ENCODE measurements around the gene DBNDD1. TPM values are rescaled to one million over a fixed set of nuclear protein-coding genes. Genes with fewer than 3 reads are reported as not detected.

Gene DBNDD1
- total RNA-seq, 1 experiment from 2014 or later = 7.7 TPM

DNA sequence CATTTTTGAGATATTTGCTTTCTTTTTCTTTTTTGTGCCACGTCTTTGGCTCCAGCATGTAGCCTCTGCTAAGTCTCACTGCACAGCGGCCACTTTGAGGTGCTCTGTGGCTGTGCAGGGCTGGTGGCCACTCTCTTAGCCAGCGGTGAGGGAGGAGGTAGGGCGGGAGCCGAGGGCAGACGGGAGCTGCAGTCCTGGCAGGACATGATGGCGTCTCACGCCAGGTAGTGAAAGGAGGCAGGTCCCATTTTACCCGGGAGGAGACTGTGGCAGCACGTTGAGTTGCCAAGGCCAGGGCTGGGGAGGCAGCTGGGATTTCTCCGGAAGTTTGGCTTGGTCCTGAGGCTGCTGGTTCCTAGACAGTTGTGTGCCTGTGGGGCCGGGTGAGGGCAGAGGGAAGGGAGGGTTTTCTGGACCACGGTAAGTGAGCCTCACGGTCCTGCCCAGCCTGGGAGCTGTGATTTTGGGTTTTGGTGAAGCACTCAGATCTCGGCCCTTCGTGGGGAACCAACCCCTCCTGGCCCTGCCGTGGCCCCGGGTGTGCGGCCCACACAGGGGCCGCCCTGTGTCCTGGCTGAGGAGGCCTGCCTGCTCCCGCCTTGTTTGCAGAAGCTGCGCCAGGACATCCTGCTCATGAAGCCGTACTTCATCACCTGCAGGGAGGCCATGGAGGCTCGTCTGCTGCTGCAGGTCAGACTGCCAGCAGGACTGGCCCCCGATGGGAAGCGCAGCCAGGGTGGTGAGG lies 56.3 kb downstream of the DBNDD1 start:
- DNase-seq (ENCODE audit: low read depth) = no peak

- DNase-seq (ENCODE audit: low read depth) = no peak
Measured at GRCh38 chr16:89961920-89962319, 57.3 kb downstream of the DBNDD1 start.

GRCh38 chr16:89960966-89961365 lies 58.3 kb downstream of the DBNDD1 start:
- no peak for DNase-seq (ENCODE audit: low read depth)

- DNase-seq (ENCODE audit: low read depth) = no peak
Measured at GRCh38 chr16:89958596-89958995, 60.7 kb downstream of the DBNDD1 start.

- peak; percentile 18 for DNase-seq (ENCODE audit: low read depth)
Measured at GRCh38 chr16:89958068-89958467, 61.2 kb downstream of the DBNDD1 start.

DNA sequence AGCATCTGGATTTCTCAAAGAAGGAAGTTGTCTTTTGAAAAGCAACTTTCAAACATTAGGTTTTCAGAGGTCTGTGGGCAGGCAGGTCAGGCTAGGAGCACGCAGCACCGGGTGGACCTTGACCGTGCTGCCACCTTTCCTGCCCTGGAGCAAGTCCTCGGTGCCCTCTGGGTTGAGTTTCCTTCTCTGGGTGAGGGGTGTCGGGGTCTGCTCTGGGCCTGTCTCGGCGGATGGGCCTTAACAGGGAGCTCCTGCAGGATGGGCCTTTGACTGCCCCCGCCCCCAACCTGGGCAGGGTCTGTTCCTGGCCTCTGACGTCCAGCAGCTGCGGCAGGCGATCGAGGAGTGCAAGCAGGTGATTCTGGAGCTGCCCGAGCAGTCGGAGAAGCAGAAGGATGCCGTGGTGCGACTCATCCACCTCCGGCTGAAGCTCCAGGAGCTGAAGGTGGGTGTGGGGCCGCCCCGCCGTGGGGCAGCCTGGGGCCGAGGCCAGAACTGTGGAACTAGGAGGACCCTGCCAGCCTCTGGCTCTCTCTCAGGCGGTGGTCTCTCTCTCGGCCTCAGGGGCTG lies 62.0 kb downstream of the DBNDD1 start:
- DNase-seq (ENCODE audit: low read depth) = no peak

DNA sequence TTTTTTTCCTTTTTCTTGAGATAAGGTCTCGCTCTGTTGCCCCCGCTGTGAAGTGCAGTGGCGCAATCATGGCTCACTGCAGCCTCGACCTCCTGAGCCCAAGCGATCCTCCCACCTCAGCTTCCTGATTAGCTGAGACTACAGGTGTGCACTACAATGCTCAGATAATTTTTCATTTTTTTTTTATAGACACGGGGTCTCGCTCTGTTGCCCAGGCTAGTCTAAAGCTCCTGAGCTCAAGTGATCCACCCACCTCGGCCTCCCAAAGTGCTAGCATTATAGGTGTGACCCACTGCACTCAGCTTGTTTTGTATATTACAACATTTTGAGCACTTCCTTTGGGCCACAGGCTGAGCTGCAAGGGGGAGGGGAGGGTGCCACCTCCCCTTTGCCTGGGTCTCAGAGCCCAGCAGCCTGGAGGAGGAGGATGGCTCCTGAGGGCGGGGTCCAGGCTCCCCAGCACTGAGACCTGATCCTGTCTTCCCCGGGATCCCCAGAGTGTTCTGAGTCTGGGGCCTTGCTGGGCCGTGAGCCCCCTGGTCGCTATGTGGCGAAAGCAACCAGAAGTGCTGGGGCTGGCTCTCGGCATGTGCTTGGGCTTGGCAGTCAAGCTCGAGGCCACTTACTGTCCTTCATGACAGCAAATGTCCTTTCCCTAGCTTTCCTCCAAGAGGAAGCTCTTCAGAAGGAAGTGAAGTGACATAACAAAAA lies 62.6 kb downstream of the DBNDD1 start:
- no peak for DNase-seq (ENCODE audit: low read depth)

- no peak for DNase-seq (ENCODE audit: low read depth)
Measured at GRCh38 chr16:89955001-89955685, 64.1 kb downstream of the DBNDD1 start.

Other genes starting within 250 kb of the DBNDD1 start
- 28.2 and 33.5 TPM in 2 replicates for gene FANCA, start 202.8 kb downstream of the DBNDD1 start, total RNA-seq (2014; rRNA removed; shearing (Covaris generic))
- gene SPIRE2, start 191.0 kb downstream of the DBNDD1 start, total RNA-seq (2014; rRNA removed; shearing (Covaris generic)) = 1.8 and 3.3 TPM in 2 replicates
- gene TCF25, start 145.9 kb downstream of the DBNDD1 start, total RNA-seq (2014; rRNA removed; shearing (Covaris generic)) = 72.9 and 93.7 TPM in 2 replicates
- 2.0 and 2.8 TPM in 2 replicates for gene MC1R, start 100.6 kb downstream of the DBNDD1 start, total RNA-seq (2014; rRNA removed; shearing (Covaris generic))
- gene TUBB3, start 96.1 kb downstream of the DBNDD1 start, total RNA-seq (2014; rRNA removed; shearing (Covaris generic)) = 229 and 237 TPM in 2 replicates
- 97.2 and 143 TPM in 2 replicates for gene DEF8, start 70.7 kb downstream of the DBNDD1 start, total RNA-seq (2014; rRNA removed; shearing (Covaris generic))
- gene PRDM7, start 57.9 kb upstream of the DBNDD1 start, total RNA-seq (2014; rRNA removed; shearing (Covaris generic)) = not detected in 2 replicates

Measured in RPMI7951 (cell line).